Colon (tissue), 2 donors: ENCODE measurements around the gene GAS5.
A peak's percentile ranks its signal among the peaks of the same experiment; 100 is the strongest.
"Not testable (repeated sequence)": the region's sequence is repeated elsewhere in the genome, so short reads cannot be mapped to it uniquely, and the experiment has no call there.

ENCODE experiments used
- FAIRE-seq: peaks from 2 replicates; lab custom pipeline; 2012; peaks lifted over from hg19 to GRCh38; lab: Jason Lieb, UNC
- donor health status: control.
- donor health status: control.

Gene GAS5

GRCh38 chr1:173867753-173868265 lies at the start of gene GAS5:
GAS5 (minus strand) TSS chr1:173867989.
- peak; percentile 10 for FAIRE-seq

- FAIRE-seq = no peak
Measured at GRCh38 chr1:173917149-173917548, 49.4 kb upstream of the GAS5 start, which contains the start of gene SERPINC1. SERPINC1 (minus strand) TSS chr1:173917327; CDS start chr1:173917259, 68 bp downstream.

GRCh38 chr1:173916667-173917066 lies 48.9 kb upstream of the GAS5 start:
- FAIRE-seq = no peak

- no peak for FAIRE-seq
Measured at GRCh38 chr1:173915596-173915995, 47.8 kb upstream of the GAS5 start.

GRCh38 chr1:173914366-173914871 lies 46.6 kb upstream of the GAS5 start:
- FAIRE-seq = no peak

GRCh38 chr1:173913111-173913510 lies 45.3 kb upstream of the GAS5 start:
- no peak for FAIRE-seq

- FAIRE-seq = no peak
Measured at GRCh38 chr1:173903827-173904531, 36.2 kb upstream of the GAS5 start.

- FAIRE-seq = no peak
Measured at GRCh38 chr1:173900992-173901391, 33.2 kb upstream of the GAS5 start.

- FAIRE-seq = no peak
Measured at GRCh38 chr1:173900427-173900826, 32.6 kb upstream of the GAS5 start.

GRCh38 chr1:173894189-173894588 lies 26.4 kb upstream of the GAS5 start:
- no peak for FAIRE-seq

- FAIRE-seq = no peak
Measured at GRCh38 chr1:173893611-173894010, 25.8 kb upstream of the GAS5 start.

GRCh38 chr1:173889885-173890284 lies 22.1 kb upstream of the GAS5 start:
- no peak for FAIRE-seq

GRCh38 chr1:173888749-173889148 lies 21.0 kb upstream of the GAS5 start:
- no peak for FAIRE-seq

- no peak for FAIRE-seq
Measured at GRCh38 chr1:173887627-173888026, 19.8 kb upstream of the GAS5 start.

- FAIRE-seq = no peak
Measured at GRCh38 chr1:173886746-173887611, 19.2 kb upstream of the GAS5 start.

GRCh38 chr1:173884701-173885100 lies 16.9 kb upstream of the GAS5 start:
- FAIRE-seq = no peak

GRCh38 chr1:173881117-173881516 lies 13.3 kb upstream of the GAS5 start:
- not testable (repeated sequence) for FAIRE-seq

GRCh38 chr1:173878251-173878650 lies 10.5 kb upstream of the GAS5 start:
- FAIRE-seq = no peak

- no peak for FAIRE-seq
Measured at GRCh38 chr1:173876732-173877131, 8.9 kb upstream of the GAS5 start.

- FAIRE-seq = no peak
Measured at GRCh38 chr1:173871500-173871899, 3.7 kb upstream of the GAS5 start.

- FAIRE-seq = no peak
Measured at GRCh38 chr1:173871091-173871490, 3.3 kb upstream of the GAS5 start.

- no peak for FAIRE-seq
Measured at GRCh38 chr1:173870252-173871075, 2.7 kb upstream of the GAS5 start.
